Sigmoid colon (tissue), 4 donors: ENCODE measurements around the gene GPR32.

Source experiments
- POLR2A ChIP-seq, 2 donors: fragments of 450-650 bp; IDR thresholded peaks; one replicate each; pipeline ENCODE4 v1.6.1; 2016; ENCODE audit warnings: antibody characterized with exemption in 2 of 2, mild to moderate bottlenecking in 2 of 2, moderate library complexity in 2 of 2
- POLR2AphosphoS5 ChIP-seq, 4 donors: sonication (generic); formaldehyde crosslinking; IDR thresholded peaks; one replicate each; pipeline ENCODE4 v1.6.1; 2017; ENCODE audit warnings: antibody characterized with exemption in 4 of 4
- TF ChIP-seq, protein P1 (sequence below), 4 experiments: fragments of 450-650 bp in 3 of 4; fragments of 200-600 bp in 1 of 4; IDR thresholded peaks; one replicate each; pipeline ENCODE4 v1.5.1; 2016 to 2019; ENCODE audit warnings: antibody characterized with exemption in 4 of 4, mild to moderate bottlenecking in 3 of 4, moderate library complexity in 2 of 4

DNA sequence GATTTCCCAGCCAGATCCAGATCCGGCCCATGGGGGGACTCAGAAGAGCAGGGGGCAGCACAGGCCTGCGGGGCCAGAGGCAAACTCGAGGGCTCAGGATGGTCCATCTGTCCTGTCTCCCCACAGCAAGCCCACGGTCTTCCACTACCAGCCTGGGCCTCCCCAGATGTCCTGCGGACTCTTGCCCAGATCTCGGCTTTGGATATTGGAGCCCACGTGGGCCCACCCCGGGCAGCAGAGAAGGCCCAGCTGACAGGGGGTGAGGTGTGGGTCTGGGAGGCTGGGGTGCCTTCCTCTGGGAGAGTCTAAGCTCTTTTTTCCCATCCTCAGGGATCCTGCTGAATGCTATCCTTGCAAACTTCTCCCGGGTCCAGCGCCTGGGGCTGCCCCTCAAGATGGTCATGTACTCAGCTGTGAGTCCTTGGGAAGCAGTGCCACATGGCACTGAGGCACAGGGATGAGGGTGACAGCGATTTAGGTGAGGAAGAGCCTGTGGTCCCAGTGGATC, 23.3 kb downstream of the GPR32 start:
- no peak for TF ChIP-seq POLR2A (IDR thresholded peaks at IDR 0.05)
- no peak for TF ChIP-seq POLR2AphosphoS5 (IDR thresholded peaks at IDR 0.05)
- TF ChIP-seq, protein P1, sequence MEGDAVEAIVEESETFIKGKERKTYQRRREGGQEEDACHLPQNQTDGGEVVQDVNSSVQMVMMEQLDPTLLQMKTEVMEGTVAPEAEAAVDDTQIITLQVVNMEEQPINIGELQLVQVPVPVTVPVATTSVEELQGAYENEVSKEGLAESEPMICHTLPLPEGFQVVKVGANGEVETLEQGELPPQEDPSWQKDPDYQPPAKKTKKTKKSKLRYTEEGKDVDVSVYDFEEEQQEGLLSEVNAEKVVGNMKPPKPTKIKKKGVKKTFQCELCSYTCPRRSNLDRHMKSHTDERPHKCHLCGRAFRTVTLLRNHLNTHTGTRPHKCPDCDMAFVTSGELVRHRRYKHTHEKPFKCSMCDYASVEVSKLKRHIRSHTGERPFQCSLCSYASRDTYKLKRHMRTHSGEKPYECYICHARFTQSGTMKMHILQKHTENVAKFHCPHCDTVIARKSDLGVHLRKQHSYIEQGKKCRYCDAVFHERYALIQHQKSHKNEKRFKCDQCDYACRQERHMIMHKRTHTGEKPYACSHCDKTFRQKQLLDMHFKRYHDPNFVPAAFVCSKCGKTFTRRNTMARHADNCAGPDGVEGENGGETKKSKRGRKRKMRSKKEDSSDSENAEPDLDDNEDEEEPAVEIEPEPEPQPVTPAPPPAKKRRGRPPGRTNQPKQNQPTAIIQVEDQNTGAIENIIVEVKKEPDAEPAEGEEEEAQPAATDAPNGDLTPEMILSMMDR (IDR thresholded peaks at IDR 0.05), result no peak
